ENCODE results near the gene EYS. TPM values are rescaled to one million over a fixed set of nuclear protein-coding genes. Genes with fewer than 3 reads are reported as not detected.

The EYS gene
- total RNA-seq, 3 donors from 2014 or later, result 0.16 to 0.61 (median 0.60) TPM

GRCh38 chr6:65711531-65711930 lies 4.5 kb upstream of the EYS start:
- ATAC-seq (no peak), DNase-seq (no peak)
- Histone ChIP-seq H3K36me3 (ENCODE audit: low read depth) (no peaks in the 10 kb centered on the region), H3K9me3 (no peaks in the 10 kb centered on the region), H3K4me3 (no peak overlapping the region), H3K4me1 (ENCODE audit: low read depth) (peaks cover 6% of the 10 kb centered on the region)
- intact Hi-C loops (cut with DNase I, micrococcal nuclease), result no loop called here
- TF ChIP-seq CTCF (IDR thresholded peaks at IDR 0.05), result no peak

GRCh38 chr6:65709099-65709830 lies 2.2 kb upstream of the EYS start:
- TF ChIP-seq CTCF (IDR thresholded peaks at IDR 0.05), result no peak
- no peak for ATAC-seq
- no peak for DNase-seq
- peaks cover 9% of the 10 kb centered on the region for H3K4me1 ChIP-seq (ENCODE audit: low read depth)
- intact Hi-C loops (cut with DNase I, micrococcal nuclease), result no loop called here
- H3K36me3 ChIP-seq (ENCODE audit: low read depth), result no peaks in the 10 kb centered on the region
- no peak overlapping the region for H3K4me3 ChIP-seq
- no peaks in the 10 kb centered on the region for H3K9me3 ChIP-seq

- no peak for DNase-seq
- Histone ChIP-seq H3K4me3 (no peak overlapping the region), H3K36me3 (ENCODE audit: low read depth) (no peaks in the 10 kb centered on the region), H3K4me1 (ENCODE audit: low read depth) (peaks cover 9% of the 10 kb centered on the region), H3K9me3 (no peaks in the 10 kb centered on the region)
- no peak for TF ChIP-seq CTCF (IDR thresholded peaks at IDR 0.05)
- intact Hi-C loops (cut with DNase I, micrococcal nuclease), result no loop called here
- ATAC-seq, result no peak
Observed at GRCh38 chr6:65708162-65708561, 1.1 kb upstream of the EYS start.

GRCh38 chr6:65706436-65706835 lies 590 bp downstream of the EYS start:
- ATAC-seq, result peak; percentile 57
- Histone ChIP-seq H3K9me3 (no peaks in the 10 kb centered on the region), H3K36me3 (ENCODE audit: low read depth) (no peaks in the 10 kb centered on the region), H3K4me3 (no peak overlapping the region), H3K4me1 (ENCODE audit: low read depth) (peaks cover 13% of the 10 kb centered on the region)
- no peak for TF ChIP-seq CTCF (IDR thresholded peaks at IDR 0.05)
- no peak for DNase-seq
- intact Hi-C loops (cut with DNase I, micrococcal nuclease), result no loop called here

- peak; percentile 68 for ATAC-seq
- Histone ChIP-seq H3K4me1 (ENCODE audit: low read depth) (peaks cover 6% of the 10 kb centered on the region), H3K36me3 (ENCODE audit: low read depth) (no peaks in the 10 kb centered on the region), H3K4me3 (no peak overlapping the region), H3K9me3 (no peaks in the 10 kb centered on the region)
- no peak for TF ChIP-seq CTCF (IDR thresholded peaks at IDR 0.05)
- no peak for DNase-seq
- intact Hi-C loops (cut with DNase I, micrococcal nuclease), result no loop called here
Observed at GRCh38 chr6:65701325-65701724, 5.7 kb downstream of the EYS start.

Measured in mucosa of descending colon (tissue), 3 donors.